Fibroblast of mammary gland (primary cell): ENCODE data around the gene MAN1B1.
A peak's percentile ranks its signal among the peaks of the same experiment; 100 is the strongest.

Experiments used
- DNase-seq: peaks from one replicate; pipeline ENCODE4 v3.0.0-alpha.2; 2010; ENCODE audit warnings: low read depth
- H3K4me3 ChIP-seq: 2 replicates; pipeline ENCODE4 v1.5.1; 2011; ENCODE audit warnings: low read depth, mild to moderate bottlenecking, low read length, moderate library complexity; ENCODE audit not compliant: control insufficient read depth
- TF ChIP-seq, protein P1 (sequence below): conservative IDR thresholded peaks from 2 replicates; pipeline ENCODE4 v1.5.1; 2011; ENCODE audit warnings: low read depth, low read length, inconsistent platforms; ENCODE audit not compliant: control insufficient read depth, insufficient read depth

MAN1B1 gene

DNA sequence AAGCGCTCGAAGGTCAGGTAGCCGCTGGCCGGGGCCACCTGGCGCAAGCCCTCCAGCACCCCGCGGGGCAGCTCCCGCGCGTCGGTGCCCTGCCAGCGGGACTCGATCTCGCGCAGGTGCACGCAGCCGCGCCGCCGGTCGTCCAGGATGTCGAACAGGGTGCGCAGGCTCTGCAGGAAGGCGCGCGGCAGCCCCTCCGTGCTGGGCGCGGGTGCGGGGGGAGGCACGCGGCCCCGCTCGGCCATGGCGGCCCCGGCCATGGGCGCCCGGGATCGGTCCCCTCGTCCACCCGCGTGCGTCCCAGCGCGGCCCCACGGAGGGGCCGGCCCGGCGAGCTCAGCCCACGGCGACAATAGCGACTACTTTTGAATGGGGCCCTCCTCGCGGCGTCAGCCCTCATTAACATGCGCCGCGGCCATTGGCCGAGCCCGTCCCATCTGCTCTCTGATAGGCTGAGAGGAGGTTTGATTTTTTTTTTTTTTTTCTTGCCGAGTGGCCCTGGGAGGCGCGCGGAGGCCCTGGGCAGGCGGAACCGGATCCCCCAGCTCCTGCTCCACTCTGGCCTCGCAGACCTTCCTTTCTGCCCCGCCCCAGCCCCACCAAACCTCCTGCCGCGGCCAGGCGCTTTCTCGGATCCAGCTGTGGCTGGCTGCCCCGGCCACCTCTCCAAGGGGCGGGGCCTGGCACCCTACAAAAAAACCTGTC is 16.4 kb upstream of the MAN1B1 start, which contains the start of gene SAPCD2:
Gene SAPCD2 (minus strand): TSS at position 357 of the 705 bp plus-strand sequence. CDS start 97 bp downstream, at position 260.
- H3K4me3 ChIP-seq, result peak within 1 kb of the TSS; percentile 41

DNA sequence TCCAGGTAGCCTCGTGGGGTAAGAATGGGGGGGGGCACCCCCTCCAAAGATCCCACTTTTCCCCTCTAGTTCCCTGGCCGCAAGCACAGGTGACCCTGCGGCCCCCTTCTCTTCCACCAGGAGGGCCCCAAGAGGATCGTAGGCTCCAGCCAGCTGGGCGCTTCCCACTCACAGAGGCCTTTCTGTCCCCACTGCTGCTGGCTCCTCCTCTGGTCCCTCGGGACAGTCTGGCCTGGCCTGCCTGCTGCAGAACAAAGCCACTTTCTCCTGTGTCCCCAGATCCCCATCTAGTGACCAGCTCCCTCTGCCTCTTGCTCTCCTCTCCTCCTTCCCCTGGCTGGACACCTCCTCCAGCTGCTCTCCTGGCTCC is 15.9 kb upstream of the MAN1B1 start:
- H3K4me3 ChIP-seq, result peak overlapping the region; percentile 28
- no peak for DNase-seq
- TF ChIP-seq, protein P1, sequence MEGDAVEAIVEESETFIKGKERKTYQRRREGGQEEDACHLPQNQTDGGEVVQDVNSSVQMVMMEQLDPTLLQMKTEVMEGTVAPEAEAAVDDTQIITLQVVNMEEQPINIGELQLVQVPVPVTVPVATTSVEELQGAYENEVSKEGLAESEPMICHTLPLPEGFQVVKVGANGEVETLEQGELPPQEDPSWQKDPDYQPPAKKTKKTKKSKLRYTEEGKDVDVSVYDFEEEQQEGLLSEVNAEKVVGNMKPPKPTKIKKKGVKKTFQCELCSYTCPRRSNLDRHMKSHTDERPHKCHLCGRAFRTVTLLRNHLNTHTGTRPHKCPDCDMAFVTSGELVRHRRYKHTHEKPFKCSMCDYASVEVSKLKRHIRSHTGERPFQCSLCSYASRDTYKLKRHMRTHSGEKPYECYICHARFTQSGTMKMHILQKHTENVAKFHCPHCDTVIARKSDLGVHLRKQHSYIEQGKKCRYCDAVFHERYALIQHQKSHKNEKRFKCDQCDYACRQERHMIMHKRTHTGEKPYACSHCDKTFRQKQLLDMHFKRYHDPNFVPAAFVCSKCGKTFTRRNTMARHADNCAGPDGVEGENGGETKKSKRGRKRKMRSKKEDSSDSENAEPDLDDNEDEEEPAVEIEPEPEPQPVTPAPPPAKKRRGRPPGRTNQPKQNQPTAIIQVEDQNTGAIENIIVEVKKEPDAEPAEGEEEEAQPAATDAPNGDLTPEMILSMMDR, result no peak

More for the DNA sequence above, 16.4 kb upstream of the MAN1B1 start, which contains the start of gene SAPCD2:
- DNase-seq, result peak; percentile 77
- TF ChIP-seq, protein P1, result no peak

GRCh38 chr9:137071282-137071681 is 15.5 kb upstream of the MAN1B1 start:
- TF ChIP-seq, protein P1, result no peak
- no peak for DNase-seq
- no peak overlapping the region for H3K4me3 ChIP-seq

DNA sequence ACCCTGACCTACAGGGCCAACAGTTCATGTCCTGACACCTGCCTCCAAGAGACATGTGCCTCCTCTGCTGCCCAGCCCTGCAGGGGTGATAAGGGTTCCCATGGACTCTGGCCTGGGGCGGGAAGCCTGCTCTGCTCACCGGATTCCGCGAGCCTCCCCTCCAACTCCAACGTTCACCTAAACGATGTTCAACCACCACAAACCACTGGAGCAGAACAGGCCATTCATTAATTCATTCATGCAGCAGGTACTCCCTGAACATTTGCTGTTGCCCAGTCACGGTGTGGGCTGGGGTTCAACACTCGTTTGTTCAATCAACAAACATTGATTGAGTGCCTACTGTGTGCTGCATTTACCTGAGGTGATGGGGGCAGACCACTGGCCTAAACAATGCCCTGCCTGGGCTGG is 12.8 kb upstream of the MAN1B1 start:
- TF ChIP-seq, protein P1, result no peak
- no peak for DNase-seq
- no peak overlapping the region for H3K4me3 ChIP-seq

DNA sequence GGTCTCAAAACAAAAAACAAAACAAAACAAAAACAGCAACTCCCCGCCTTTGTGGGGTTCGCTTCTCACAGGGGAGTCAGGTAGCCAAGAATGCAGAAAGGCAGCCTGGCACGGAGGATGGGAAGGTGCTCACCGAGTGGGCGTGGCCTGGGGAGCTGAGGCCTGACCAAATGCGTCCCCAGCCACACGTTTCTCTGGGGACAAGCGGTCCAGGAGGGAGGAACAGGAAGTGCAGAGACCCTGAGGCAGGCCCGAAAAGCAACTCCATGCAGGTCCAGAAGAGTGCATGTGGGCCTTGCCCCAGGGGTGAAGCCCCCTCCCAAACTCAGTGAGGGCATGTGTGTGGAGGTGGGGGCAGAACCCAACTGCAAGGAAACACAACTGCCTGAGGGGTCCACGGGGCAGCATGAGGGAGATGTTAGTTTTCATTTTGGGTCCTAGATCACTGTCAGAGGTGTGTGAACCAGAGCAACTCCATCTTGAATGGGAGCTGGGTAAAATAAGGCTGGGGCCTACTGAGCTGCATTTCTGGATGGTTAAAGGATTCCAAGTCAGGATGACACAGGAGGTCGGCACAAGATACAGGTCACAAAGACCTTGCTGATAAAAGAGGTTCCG is 12.0 kb upstream of the MAN1B1 start:
- H3K4me3 ChIP-seq, result no peak overlapping the region
- no peak for DNase-seq
- TF ChIP-seq, protein P1, result no peak

DNA sequence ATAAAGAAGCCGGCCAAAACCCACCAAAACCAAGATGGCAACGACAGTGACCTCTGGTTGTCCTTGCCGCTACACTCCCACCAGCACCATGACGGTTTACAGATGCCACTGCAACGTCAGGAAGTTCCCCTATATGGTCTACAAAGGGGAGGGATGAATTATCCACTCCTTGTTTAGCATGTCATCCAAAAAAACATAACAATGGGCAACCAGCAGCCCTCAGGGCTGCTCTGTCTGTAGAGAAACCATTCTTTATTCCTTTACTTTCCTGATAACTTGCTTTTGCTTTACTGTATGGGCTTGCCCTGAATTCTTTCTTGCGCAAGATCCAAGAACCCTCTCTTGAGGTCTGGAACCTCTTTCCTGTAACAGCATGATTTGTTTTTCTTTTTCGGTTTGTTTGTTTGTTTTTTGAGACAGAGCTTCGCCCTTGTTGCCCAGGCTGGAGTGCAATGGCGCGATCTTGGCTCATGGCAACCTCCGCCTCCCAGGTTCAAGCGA is 11.5 kb upstream of the MAN1B1 start:
- no peak overlapping the region for H3K4me3 ChIP-seq
- TF ChIP-seq, protein P1, result no peak
- no peak for DNase-seq
